ENCODE measurements around the gene PNPLA5.
A peak's percentile ranks its signal among the peaks of the same experiment; 100 is the strongest.

Gene PNPLA5

GRCh38 chr22:43893266-43893665, 1.5 kb upstream of the PNPLA5 start:
- TF ChIP-seq, protein P1, sequence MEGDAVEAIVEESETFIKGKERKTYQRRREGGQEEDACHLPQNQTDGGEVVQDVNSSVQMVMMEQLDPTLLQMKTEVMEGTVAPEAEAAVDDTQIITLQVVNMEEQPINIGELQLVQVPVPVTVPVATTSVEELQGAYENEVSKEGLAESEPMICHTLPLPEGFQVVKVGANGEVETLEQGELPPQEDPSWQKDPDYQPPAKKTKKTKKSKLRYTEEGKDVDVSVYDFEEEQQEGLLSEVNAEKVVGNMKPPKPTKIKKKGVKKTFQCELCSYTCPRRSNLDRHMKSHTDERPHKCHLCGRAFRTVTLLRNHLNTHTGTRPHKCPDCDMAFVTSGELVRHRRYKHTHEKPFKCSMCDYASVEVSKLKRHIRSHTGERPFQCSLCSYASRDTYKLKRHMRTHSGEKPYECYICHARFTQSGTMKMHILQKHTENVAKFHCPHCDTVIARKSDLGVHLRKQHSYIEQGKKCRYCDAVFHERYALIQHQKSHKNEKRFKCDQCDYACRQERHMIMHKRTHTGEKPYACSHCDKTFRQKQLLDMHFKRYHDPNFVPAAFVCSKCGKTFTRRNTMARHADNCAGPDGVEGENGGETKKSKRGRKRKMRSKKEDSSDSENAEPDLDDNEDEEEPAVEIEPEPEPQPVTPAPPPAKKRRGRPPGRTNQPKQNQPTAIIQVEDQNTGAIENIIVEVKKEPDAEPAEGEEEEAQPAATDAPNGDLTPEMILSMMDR (IDR thresholded peaks at IDR 0.05; ENCODE audit: low read depth, low read length, missing control alignments) = no peak
- no peak overlapping the region for H3K4me3 ChIP-seq (replicated peaks; ENCODE audit: low read depth, low read length)
- no peak for DNase-seq (ENCODE audit: extremely low read depth, low read depth)

DNA sequence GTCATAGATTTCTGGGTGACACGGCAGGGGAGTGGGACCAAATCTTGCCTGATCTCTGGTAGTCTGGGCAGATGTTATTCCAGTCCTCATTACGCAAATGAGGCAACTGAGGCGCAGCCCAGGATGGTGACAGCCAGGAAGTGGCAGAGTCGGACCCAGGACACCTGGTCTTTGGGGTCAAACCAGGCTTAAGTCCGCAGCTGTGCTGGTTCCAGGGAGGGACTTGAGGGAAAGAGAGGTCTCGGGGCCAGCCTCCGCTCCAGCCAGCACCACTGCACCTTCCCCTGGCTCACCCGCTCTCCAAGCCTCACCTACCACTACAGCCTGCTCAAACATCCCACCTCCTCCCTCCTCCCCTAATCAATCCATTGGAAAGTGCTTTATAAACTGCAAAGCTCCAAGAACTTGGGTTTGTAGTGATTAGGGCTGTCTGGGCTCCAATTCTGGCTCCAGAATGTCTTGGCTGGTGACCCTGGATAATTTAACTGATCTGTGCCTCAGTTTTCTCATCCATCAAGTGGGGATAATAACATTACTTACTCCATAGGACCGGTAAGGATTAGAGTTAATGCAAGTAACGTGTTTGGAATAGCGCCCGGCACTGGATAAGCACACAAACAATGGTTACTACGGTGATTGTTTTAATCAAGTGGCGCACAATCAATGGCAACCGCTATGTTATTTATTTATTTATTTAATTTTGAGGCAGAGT, 526 bp upstream of the PNPLA5 start:
- no peak for DNase-seq (ENCODE audit: extremely low read depth, low read depth)
- TF ChIP-seq, protein P1 (IDR thresholded peaks at IDR 0.05; ENCODE audit: low read depth, low read length, missing control alignments) = no peak
- H3K4me3 ChIP-seq (replicated peaks; ENCODE audit: low read depth, low read length) = no peak overlapping the region

DNA sequence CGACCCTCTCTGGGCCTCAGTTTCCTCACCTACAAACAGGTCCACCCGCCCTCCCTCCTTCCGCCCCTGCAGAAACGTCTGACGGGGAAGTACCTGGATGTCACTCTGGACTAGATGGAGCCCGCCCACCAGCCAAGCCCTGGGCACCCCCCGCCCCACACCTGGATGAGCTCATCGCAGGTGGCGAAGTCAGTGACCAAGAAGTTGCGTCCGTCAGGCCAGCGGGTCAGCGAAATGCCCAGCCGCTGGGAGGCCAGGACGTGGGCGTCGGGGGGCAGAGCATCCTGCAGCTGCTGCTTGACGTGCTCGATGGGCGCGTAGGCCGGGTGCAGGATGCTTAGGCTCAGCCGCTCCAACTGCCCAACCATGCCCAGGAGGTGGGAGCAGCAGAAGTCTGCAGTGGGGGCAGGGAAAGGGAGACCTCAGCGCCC, 897 bp downstream of the PNPLA5 start:
- TF ChIP-seq, protein P1 (IDR thresholded peaks at IDR 0.05; ENCODE audit: low read depth, low read length, missing control alignments) = no peak
- no peak for DNase-seq (ENCODE audit: extremely low read depth, low read depth)
- peak overlapping the region; percentile 27 for H3K4me3 ChIP-seq (replicated peaks; ENCODE audit: low read depth, low read length)

GRCh38 chr22:43889860-43890253, 2.0 kb downstream of the PNPLA5 start:
- no peak overlapping the region for H3K4me3 ChIP-seq (replicated peaks; ENCODE audit: low read depth, low read length)
- TF ChIP-seq, protein P1 (IDR thresholded peaks at IDR 0.05; ENCODE audit: low read depth, low read length, missing control alignments) = peak; percentile 28
- DNase-seq (ENCODE audit: extremely low read depth, low read depth) = no peak

DNA sequence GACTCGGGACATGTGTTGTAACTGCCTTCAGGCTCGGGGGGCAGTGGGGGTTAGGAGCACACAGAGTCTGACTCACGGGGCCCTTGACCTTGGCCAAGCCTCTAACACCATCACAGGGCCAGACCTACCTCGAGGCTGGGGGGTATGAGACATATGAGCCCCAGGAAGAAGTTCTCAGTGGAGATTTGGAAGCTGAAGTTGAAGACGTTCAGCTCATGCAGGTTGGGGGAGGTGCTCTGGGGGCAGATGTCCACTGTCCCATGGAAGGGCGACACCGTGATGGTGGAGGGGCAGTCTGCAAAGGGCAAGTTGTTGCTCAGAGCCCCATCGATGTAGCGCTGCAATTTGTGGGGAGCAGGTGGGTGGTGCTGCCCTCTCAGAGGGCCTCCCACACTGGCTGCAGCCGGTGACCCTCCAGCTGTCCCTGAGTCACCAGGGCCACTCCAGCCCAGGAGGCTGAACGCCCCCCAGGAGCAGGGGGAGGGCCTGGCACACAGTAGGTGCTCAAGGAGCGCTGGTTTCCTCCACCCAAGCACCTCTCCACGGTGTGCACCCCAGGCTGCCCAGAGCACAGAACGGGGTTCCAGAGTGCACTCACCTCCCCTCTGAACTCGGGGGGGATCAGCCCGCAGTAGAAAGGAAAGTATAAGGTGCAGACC, 2.5 kb downstream of the PNPLA5 start:
- no peak for DNase-seq (ENCODE audit: extremely low read depth, low read depth)
- H3K4me3 ChIP-seq (replicated peaks; ENCODE audit: low read depth, low read length) = no peak overlapping the region
- TF ChIP-seq, protein P1 (IDR thresholded peaks at IDR 0.05; ENCODE audit: low read depth, low read length, missing control alignments) = no peak

GRCh38 chr22:43888740-43889139, 3.1 kb downstream of the PNPLA5 start:
- DNase-seq (ENCODE audit: extremely low read depth, low read depth) = no peak
- H3K4me3 ChIP-seq (replicated peaks; ENCODE audit: low read depth, low read length) = no peak overlapping the region
- TF ChIP-seq, protein P1 (IDR thresholded peaks at IDR 0.05; ENCODE audit: low read depth, low read length, missing control alignments) = no peak
